HEK293T (cell line): ENCODE results near the gene MED10.

Experiments used
- CTCF ChIA-PET: fragments of 350-600 bp; formaldehyde crosslinking; extraction: SDS; loops from one replicate; lab custom pipeline; 2021; ENCODE audit warnings: antibody characterized with exemption, inconsistent platforms; lab: Yijun Ruan, JAX
- POLR2A ChIA-PET: fragments of 350-600 bp; formaldehyde crosslinking; extraction: SDS; loops from one replicate; lab custom pipeline; 2020; ENCODE audit warnings: antibody characterized with exemption, inconsistent platforms; lab: Yijun Ruan, JAX
- DNase-seq: peaks from one replicate; pipeline ENCODE4 v3.0.0; 2012; ENCODE audit warnings: mixed read lengths; ENCODE audit errors: extremely low spot score
- ARNT ChIP-seq: fragments of 450-650 bp; IDR thresholded peaks from 2 replicates; pipeline ENCODE4 v1.6.1; 2017; ENCODE audit warnings: mild to moderate bottlenecking
- BHLHE40 ChIP-seq: fragments of 450-650 bp; IDR thresholded peaks from 2 replicates; pipeline ENCODE4 v1.6.1; 2016; ENCODE audit warnings: mild to moderate bottlenecking, moderate library complexity, borderline replicate concordance
- CTBP1 ChIP-seq: fragments of 450-650 bp; IDR thresholded peaks from 2 replicates; pipeline ENCODE4 v1.6.1; 2016; ENCODE audit warnings: borderline replicate concordance
- ELF4 ChIP-seq: fragments of 450-650 bp; IDR thresholded peaks from 2 replicates; pipeline ENCODE4 v1.6.1; 2017; ENCODE audit warnings: antibody characterized with exemption
- FOXA1 ChIP-seq: fragments of 450-650 bp; IDR thresholded peaks from 2 replicates; pipeline ENCODE4 v1.6.1; 2016; ENCODE audit warnings: mild to moderate bottlenecking
- FOXK2 ChIP-seq: fragments of 450-650 bp; IDR thresholded peaks from 2 replicates; pipeline ENCODE4 v1.6.1; 2016; ENCODE audit warnings: mild to moderate bottlenecking
- FOXM1 ChIP-seq: fragments of 450-650 bp; IDR thresholded peaks from 2 replicates; pipeline ENCODE4 v1.6.1; 2017; ENCODE audit warnings: mild to moderate bottlenecking, borderline replicate concordance
- HDGF ChIP-seq: fragments of 450-650 bp; IDR thresholded peaks from 2 replicates; pipeline ENCODE4 v1.6.1; 2017; ENCODE audit warnings: antibody characterized with exemption, borderline replicate concordance
- L3MBTL2 ChIP-seq: fragments of 450-650 bp; conservative IDR thresholded peaks from 2 replicates; pipeline ENCODE4 v1.6.1; 2016; ENCODE audit warnings: mild to moderate bottlenecking
- LEF1 ChIP-seq: fragments of 450-650 bp; IDR thresholded peaks from 2 replicates; pipeline ENCODE4 v1.6.1; 2017; ENCODE audit warnings: mild to moderate bottlenecking, borderline replicate concordance
- NFRKB ChIP-seq: fragments of 450-650 bp; IDR thresholded peaks from 2 replicates; pipeline ENCODE4 v1.6.1; 2016; ENCODE audit warnings: mild to moderate bottlenecking, moderate library complexity
- SP1 ChIP-seq: fragments of 450-650 bp; IDR thresholded peaks from 2 replicates; pipeline ENCODE4 v1.6.1; 2017
- SUZ12 ChIP-seq: fragments of 450-650 bp; IDR thresholded peaks from 2 replicates; pipeline ENCODE4 v1.6.1; 2016; ENCODE audit warnings: mild to moderate bottlenecking
- TARDBP ChIP-seq: fragments of 450-650 bp; IDR thresholded peaks from 2 replicates; pipeline ENCODE4 v1.6.1; 2016
- ZNF384 ChIP-seq: fragments of 450-650 bp; IDR thresholded peaks from 2 replicates; pipeline ENCODE4 v1.6.1; 2016
- TF ChIP-seq, protein P1 (sequence below): fragments of 450-650 bp; IDR thresholded peaks from 2 replicates; pipeline ENCODE4 v1.6.1; 2016

Gene MED10

DNA sequence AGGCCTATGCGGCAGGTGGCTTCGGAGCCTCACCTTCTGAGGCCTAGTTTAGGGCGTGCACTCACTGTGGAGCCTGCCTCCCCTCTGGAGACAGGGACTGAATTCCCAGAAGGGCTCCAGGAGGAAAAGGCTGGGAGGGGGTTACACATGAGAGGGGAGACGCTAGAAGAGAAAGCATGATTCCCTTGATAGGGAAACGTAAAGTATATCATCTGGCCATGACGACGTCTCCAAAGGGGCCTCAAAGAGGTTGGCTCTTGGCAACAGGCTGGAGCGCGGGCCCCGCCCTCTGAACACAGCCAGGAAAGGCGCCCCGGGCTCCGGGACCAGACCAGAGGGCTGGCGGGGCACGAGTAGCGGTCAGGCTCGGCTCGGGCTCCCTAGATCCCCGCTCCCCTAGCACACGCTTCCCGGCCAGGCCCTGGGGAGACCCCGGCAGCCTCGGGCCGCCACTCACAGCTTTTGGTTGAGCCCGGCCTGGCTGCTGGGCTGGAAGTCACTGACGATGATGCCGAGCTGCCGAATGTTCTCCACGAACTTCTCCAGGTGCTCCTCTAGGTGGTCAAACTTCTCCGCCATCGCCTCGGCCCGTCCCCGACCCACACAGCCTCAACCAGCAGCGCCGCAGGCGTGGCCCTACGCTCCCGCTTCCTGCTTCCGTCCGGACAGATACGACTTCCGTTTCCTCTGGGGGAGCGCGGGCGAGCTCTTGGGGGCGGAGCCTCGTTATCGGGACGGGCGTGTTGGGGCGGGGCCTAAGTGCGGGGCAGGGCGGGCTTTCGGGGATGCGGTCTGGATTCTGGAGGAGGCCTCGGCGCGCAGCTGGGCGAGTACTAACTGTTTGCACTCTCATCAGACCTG, at the start of gene MED10:
Gene MED10 (minus strand): TSS at position 643 of the 861 bp plus-strand sequence. CDS start 64 bp downstream, at position 579.
- ChIA-PET CTCF (interaction anchor here (0.6 kb wide), 1 partner anchor 335 kb away, joined by 3 read pairs; no protein-coding TSS in a partner anchor), POLR2A (interaction anchor here (0.6 to 2.7 kb wide), 7 partner anchors 9 to 43 kb away, joined by 3 to 8 read pairs (median 4); no protein-coding TSS in a partner anchor)
- TF ChIP-seq ZNF384 (no peak), SP1 (no peak), L3MBTL2 (peak; percentile 71), FOXA1 (no peak), LEF1 (no peak), NFRKB (no peak), ELF4 (peak; percentile 57; the same call in 1 of the 2 replicates), ARNT (no peak), BHLHE40 (no peak), TARDBP (no peak)
- TF ChIP-seq, protein P1, sequence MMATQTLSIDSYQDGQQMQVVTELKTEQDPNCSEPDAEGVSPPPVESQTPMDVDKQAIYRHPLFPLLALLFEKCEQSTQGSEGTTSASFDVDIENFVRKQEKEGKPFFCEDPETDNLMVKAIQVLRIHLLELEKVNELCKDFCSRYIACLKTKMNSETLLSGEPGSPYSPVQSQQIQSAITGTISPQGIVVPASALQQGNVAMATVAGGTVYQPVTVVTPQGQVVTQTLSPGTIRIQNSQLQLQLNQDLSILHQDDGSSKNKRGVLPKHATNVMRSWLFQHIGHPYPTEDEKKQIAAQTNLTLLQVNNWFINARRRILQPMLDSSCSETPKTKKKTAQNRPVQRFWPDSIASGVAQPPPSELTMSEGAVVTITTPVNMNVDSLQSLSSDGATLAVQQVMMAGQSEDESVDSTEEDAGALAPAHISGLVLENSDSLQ: no peak
- peak; percentile 92 for DNase-seq

GRCh38 chr5:6427694-6428093, 49.3 kb upstream of the MED10 start:
- ChIA-PET POLR2A (no interaction called here), CTCF (no interaction called here)
- TF ChIP-seq ARNT: no peak
- TF ChIP-seq SUZ12: no peak
- no peak for TF ChIP-seq CTBP1
- no peak for TF ChIP-seq FOXM1
- TF ChIP-seq TARDBP: no peak
- no peak for TF ChIP-seq LEF1
- TF ChIP-seq, protein P1: no peak
- TF ChIP-seq ZNF384: no peak
- TF ChIP-seq HDGF: no peak
- no peak for TF ChIP-seq BHLHE40
- TF ChIP-seq NFRKB: no peak
- TF ChIP-seq FOXA1: no peak
- no peak for TF ChIP-seq ELF4
- no peak for TF ChIP-seq SP1
- TF ChIP-seq FOXK2: no peak
- no peak for TF ChIP-seq L3MBTL2
- no peak for DNase-seq

- no peak for DNase-seq
- CTCF ChIA-PET: interaction anchor here (1.2 kb wide), 1 partner anchor 11 kb away, joined by 5 read pairs; no protein-coding TSS in a partner anchor
- TF ChIP-seq, protein P1: no peak
- TF ChIP-seq SP1 (no peak), L3MBTL2 (no peak), CTBP1 (no peak), ARNT (no peak), FOXK2 (no peak), FOXA1 (no peak), ELF4 (no peak), ZNF384 (no peak), TARDBP (no peak), FOXM1 (no peak), BHLHE40 (no peak), LEF1 (no peak), HDGF (no peak), NFRKB (no peak), SUZ12 (no peak)
- POLR2A ChIA-PET: no interaction called here
These were observed 46.4 kb upstream of the MED10 start for GRCh38 chr5:6424700-6425099.

GRCh38 chr5:6424110-6424659, 45.8 kb upstream of the MED10 start:
- TF ChIP-seq CTBP1 (no peak), NFRKB (no peak), FOXK2 (no peak), HDGF (no peak), L3MBTL2 (no peak), TARDBP (no peak), BHLHE40 (no peak), ARNT (no peak)
- TF ChIP-seq, protein P1: no peak
- no peak for DNase-seq
- CTCF ChIA-PET: no interaction called here
- POLR2A ChIA-PET: no interaction called here

DNA sequence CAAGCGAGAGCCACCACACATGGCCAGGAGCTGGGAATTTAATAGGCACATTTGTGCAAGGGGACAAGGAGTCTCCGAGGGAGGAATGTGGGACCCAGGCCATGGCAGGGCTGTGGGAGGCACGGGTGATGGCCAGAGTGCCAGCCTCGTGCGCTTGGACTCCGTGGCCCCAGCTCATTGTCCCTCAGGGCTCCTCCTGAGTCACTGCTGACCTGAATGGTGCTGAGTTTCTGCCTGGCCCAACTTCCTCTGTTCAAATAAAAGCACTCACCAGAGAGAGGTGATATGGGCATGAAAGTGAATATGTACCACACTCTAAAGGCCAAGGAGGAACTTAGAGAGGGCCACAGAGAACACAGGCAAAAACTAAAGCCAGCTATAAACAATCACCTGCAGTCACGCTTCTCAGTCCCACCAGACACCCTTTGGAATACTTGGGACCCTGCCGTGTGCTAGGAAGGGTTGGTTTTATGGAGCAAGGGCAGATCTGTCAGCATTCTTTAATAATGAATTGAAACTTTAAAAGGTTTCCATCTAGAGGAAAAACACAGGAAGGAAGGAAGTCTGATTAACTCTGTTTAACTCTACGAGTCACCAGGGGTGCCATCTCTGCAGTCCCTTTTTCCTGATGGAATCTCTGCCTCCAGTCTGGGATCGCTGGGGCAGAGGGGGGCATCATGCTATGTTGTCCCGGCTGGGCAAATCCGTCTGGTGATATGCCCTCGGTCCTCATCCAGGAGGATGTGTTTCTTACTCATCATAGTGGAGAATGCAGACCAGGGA, 45.2 kb upstream of the MED10 start:
- no peak for DNase-seq
- ChIA-PET CTCF (no interaction called here), POLR2A (no interaction called here)
- TF ChIP-seq SUZ12 (no peak), ELF4 (no peak), SP1 (no peak), CTBP1 (no peak), ARNT (no peak), FOXA1 (no peak), L3MBTL2 (no peak), BHLHE40 (no peak), FOXK2 (no peak), FOXM1 (no peak), LEF1 (no peak), HDGF (no peak), TARDBP (no peak), NFRKB (no peak), ZNF384 (no peak)
- TF ChIP-seq, protein P1: no peak
